ENCODE measurements around the gene VWDE. TPM values are rescaled to one million over a fixed set of nuclear protein-coding genes. Genes with fewer than 3 reads are reported as not detected.
"Not testable (repeated sequence)": the region's sequence is repeated elsewhere in the genome, so short reads cannot be mapped to it uniquely, and the experiment has no call there.

Gene VWDE
- 1.6 TPM for total RNA-seq
- polyA plus RNA-seq (ENCODE audit: insufficient read depth in 1 of 8, insufficient read length in 8 of 8, low replicate concordance in 1 of 8): 1 to 10 TPM in 7 of 8 donors, under 1 TPM in 1; 0.79 to 5.8 (median 2.5) TPM
- long read RNA-seq, donor 1: 0 reads
- long read RNA-seq, donor 2: 0 reads
- long read RNA-seq, donor 3: 0 reads
- long read RNA-seq, donor 4: 0 reads
- long read RNA-seq, donor 5: 0 reads
- long read RNA-seq, donor 6, full-length matches to known transcripts: 1 of 1 reads
- long read RNA-seq, donor 6, partial matches to known transcripts: 0 of 1 reads
- long read RNA-seq, donor 6, other reads (novel, unspliced or antisense): 0 of 1 reads
- long read RNA-seq, donor 7: 0 reads
- long read RNA-seq, donor 8: 0 reads
- long read RNA-seq, donor 9: 0 reads
- long read RNA-seq, donor 10, partial matches to known transcripts: 0 of 1 reads
- long read RNA-seq, donor 10, other reads (novel, unspliced or antisense): 0 of 1 reads
- long read RNA-seq, donor 11: 0 reads

DNA sequence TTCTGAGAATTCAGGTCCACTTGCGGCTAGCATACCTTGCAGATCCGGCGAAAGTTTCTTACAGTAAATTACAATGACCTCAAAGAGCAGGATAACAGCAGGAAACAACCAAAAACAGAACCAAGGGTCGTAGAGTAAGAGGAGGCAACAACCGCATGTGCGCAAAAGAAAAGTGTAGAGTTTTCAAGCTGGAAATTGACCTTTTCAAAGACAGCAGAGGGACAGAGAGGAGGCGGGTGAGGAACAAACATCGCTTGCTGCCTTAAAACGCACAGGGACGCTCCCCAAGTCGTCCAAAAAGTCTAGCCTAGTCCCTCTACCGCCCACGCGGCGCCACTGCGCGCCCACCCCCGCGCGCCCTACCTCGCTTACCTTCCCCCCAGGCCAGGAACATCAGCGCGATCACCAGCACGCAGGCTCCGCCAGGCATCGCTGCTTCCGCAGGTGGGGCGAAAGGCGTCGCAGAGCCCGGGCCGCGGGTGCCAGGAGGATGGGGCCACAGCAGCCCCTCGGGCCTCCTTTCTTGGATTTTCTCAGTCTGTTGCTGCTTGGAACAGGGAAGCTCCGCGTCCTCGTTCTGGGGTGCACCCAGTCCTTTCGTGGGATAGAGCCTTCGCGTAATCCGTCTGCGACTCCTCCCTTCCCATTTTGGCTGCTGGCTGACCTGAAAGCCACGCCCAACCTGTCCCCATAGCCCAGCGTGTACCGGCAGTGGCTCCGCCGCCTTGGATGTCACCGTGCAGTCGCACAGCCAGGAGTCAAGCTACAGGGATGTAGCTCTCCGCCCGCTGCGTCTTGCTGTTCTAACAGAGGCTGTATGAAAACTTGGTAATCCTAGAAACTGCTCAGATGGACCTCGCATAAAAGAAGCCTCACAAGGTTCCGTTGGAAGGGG lies at the start of gene VWDE:
Gene VWDE (minus strand): TSS at position 579 of the 895 bp plus-strand sequence. CDS start 149 bp downstream, at position 430.
- Histone ChIP-seq H3K4me3 (ENCODE audit: low read length) (peak within 1 kb of the TSS; percentile 49), H3K9me3 (replicated peaks; ENCODE audit: control insufficient read depth, low read depth, low read length) (no peaks in the 10 kb centered on the region), H3K36me3 (ENCODE audit: control insufficient read depth, insufficient read depth, low read length) (no peaks in the 10 kb centered on the region), H3K4me1 (ENCODE audit: control insufficient read depth, insufficient read depth, low read length) (peaks cover 4% of the 10 kb centered on the region), H3K27me3 (ENCODE audit: control insufficient read depth, insufficient read depth, low read length) (peaks cover 13% of the 10 kb centered on the region), H3K27ac (ENCODE audit: low read length) (no peak within 1 kb of the TSS)
- DNase-seq: peak; percentile 69
- WGBS (ENCODE audit: insufficient coverage): under 1% methylated on average over 51 of the region's 54 CpGs

DNA sequence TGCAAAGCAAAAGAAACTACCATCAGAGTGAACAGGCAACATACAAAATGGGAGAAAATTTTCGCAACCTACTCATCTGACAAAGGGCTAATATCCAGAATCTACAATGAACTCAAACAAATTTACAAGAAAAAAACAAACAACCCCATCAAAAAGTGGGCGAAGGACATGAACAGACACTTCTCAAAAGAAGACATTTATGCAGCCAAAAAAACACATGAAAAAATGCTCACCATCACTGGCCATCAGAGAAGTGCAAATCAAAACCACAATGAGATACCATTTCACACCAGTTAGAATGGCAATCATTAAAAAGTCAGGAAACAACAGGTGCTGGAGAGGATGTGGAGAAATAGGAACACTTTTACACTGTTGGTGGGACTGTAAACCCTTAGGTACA lies 49.5 kb upstream of the VWDE start:
- H3K36me3 ChIP-seq (ENCODE audit: control insufficient read depth, insufficient read depth, low read length); H3K9me3 ChIP-seq (replicated peaks; ENCODE audit: control insufficient read depth, low read depth, low read length); H3K4me3 ChIP-seq (ENCODE audit: low read length); H3K27me3 ChIP-seq (ENCODE audit: control insufficient read depth, insufficient read depth, low read length); DNase-seq; H3K4me1 ChIP-seq (ENCODE audit: control insufficient read depth, insufficient read depth, low read length); H3K27ac ChIP-seq (ENCODE audit: low read length): not testable (repeated sequence)
- WGBS (ENCODE audit: insufficient coverage): no CpG with 5 or more reads among the region's 2 CpGs

DNA sequence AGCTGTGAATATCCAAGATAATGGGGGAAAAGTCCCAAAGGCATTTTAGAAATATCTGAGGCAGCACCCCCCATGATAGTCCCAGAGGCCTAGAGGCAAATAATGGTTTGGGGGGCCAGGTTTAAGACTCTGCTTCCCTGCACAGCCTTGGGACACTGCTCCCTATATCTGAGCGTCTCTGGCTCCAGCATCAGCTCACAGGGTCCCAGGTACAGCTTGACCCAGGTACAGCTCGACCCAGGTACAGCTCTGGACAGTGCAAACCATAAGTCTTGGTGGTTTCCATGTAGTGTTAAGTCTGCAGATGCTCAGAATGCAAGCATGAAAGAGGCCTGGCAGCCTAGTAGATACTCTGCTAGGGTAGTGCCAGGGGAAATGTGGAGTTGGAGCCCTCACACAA lies 47.0 kb upstream of the VWDE start:
- no peaks in the 10 kb centered on the region for H3K9me3 ChIP-seq (replicated peaks; ENCODE audit: control insufficient read depth, low read depth, low read length)
- H3K36me3 ChIP-seq (ENCODE audit: control insufficient read depth, insufficient read depth, low read length): no peaks in the 10 kb centered on the region
- H3K4me1 ChIP-seq (ENCODE audit: control insufficient read depth, insufficient read depth, low read length): no peaks in the 10 kb centered on the region
- no peak overlapping the region for H3K4me3 ChIP-seq (ENCODE audit: low read length)
- WGBS (ENCODE audit: insufficient coverage): 61% methylated on average over 2 of the region's 2 CpGs
- H3K27ac ChIP-seq (ENCODE audit: low read length): no peak overlapping the region
- no peaks in the 10 kb centered on the region for H3K27me3 ChIP-seq (ENCODE audit: control insufficient read depth, insufficient read depth, low read length)
- DNase-seq: no peak

DNA sequence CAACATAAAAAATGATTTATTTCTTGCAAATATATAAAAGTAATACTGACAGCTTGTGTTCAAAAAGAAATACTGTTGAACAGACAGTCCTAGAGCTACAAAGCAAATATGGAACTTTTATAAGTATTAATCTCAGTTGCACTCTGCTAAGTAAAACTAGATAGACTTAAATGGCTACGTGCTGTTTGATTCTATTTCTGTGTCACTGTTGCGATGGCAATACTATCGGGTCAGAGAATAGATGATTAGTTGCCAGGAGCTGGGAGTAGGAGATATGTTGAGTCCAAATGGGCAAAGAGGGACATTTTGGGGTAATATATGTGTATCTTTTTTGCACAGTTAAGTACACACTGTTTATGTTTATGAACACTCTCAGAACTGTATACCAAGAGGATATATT lies 41.1 kb upstream of the VWDE start:
- 89% methylated on average over 3 of the region's 3 CpGs for WGBS (ENCODE audit: insufficient coverage)
- Histone ChIP-seq H3K4me1 (ENCODE audit: control insufficient read depth, insufficient read depth, low read length) (no peaks in the 10 kb centered on the region), H3K27ac (ENCODE audit: low read length) (no peak overlapping the region), H3K9me3 (replicated peaks; ENCODE audit: control insufficient read depth, low read depth, low read length) (no peaks in the 10 kb centered on the region), H3K36me3 (ENCODE audit: control insufficient read depth, insufficient read depth, low read length) (no peaks in the 10 kb centered on the region), H3K4me3 (ENCODE audit: low read length) (no peak overlapping the region), H3K27me3 (ENCODE audit: control insufficient read depth, insufficient read depth, low read length) (no peaks in the 10 kb centered on the region)
- no peak for DNase-seq

DNA sequence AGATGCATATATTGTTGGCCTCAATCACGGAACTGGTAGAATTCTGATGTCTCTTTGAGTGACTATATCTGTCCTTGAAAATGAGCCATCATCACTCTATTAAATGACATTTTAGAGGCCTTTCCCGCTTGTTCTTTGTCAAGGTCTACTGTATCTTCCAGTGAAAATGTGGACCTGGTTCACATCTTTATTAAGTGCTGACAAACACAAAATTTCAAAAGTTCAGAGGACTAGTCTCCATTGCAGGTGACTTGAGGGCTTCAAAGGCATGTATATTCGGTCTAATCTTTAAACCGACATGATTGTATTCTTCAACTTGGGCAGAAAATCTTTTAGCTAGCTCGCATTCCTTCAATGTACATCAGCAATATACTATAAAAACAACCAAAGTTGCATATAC lies 36.6 kb upstream of the VWDE start:
- H3K4me3 ChIP-seq (ENCODE audit: low read length): no peak overlapping the region
- no peaks in the 10 kb centered on the region for H3K4me1 ChIP-seq (ENCODE audit: control insufficient read depth, insufficient read depth, low read length)
- no peak overlapping the region for H3K27ac ChIP-seq (ENCODE audit: low read length)
- no peaks in the 10 kb centered on the region for H3K36me3 ChIP-seq (ENCODE audit: control insufficient read depth, insufficient read depth, low read length)
- no peaks in the 10 kb centered on the region for H3K27me3 ChIP-seq (ENCODE audit: control insufficient read depth, insufficient read depth, low read length)
- no peak for DNase-seq
- no peaks in the 10 kb centered on the region for H3K9me3 ChIP-seq (replicated peaks; ENCODE audit: control insufficient read depth, low read depth, low read length)
- WGBS (ENCODE audit: insufficient coverage): 82% methylated on average over 2 of the region's 5 CpGs

DNA sequence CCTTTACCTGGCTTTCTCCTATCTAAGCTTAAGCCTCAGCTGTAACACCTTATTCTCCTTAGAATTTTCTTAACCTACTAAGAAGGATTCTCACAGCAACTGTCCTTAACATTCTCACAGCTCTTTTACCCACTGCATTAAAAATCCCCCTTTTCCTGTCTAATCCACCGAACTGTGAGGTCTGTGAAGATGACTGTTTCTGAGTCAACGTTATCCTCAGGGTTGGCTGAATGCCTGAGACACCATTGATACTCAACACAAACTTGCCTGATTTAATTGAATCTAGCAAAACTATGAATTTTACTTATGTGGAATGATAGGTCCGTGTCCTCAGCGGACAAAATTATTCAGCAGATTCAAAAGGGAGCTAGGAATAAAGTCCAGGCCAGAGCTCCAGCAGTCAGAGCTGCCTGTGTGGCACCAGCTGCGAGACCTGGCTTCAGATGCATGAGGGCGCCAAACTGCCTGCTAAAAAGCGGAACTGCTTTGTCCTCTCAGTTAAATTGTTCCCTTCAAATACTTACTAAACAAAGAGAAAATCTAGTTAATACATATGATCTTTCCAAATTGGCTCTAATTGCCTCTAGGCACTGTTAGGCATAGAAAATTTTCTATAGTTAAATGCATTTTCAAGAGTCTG lies 33.4 kb upstream of the VWDE start:
- WGBS (ENCODE audit: insufficient coverage): 38% methylated on average over 2 of the region's 7 CpGs
- Histone ChIP-seq H3K4me3 (ENCODE audit: low read length) (no peak overlapping the region), H3K27me3 (ENCODE audit: control insufficient read depth, insufficient read depth, low read length) (no peaks in the 10 kb centered on the region), H3K4me1 (ENCODE audit: control insufficient read depth, insufficient read depth, low read length) (no peaks in the 10 kb centered on the region), H3K36me3 (ENCODE audit: control insufficient read depth, insufficient read depth, low read length) (no peaks in the 10 kb centered on the region), H3K27ac (ENCODE audit: low read length) (no peak overlapping the region), H3K9me3 (replicated peaks; ENCODE audit: control insufficient read depth, low read depth, low read length) (no peaks in the 10 kb centered on the region)
- peak; percentile 16 for DNase-seq

DNA sequence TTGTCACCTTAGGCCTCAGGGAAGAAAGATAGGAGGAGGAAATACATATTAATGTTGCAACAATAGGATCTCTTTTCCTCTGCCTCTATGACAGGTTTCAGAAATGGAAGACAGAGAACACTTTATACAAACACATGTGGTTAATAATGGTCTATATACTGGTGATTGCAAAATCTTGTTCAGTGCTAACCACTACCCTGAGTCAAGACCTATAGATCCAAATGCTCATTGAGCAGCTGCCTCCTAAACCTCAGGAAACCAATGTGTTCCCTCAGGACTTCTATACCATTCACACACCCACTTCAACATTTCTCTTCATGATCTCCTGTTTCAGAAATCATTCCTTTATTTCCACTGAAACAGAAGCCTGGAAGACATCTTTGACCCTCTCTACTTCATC lies 32.5 kb upstream of the VWDE start:
- Histone ChIP-seq H3K27me3 (ENCODE audit: control insufficient read depth, insufficient read depth, low read length) (no peaks in the 10 kb centered on the region), H3K4me3 (ENCODE audit: low read length) (no peak overlapping the region), H3K9me3 (replicated peaks; ENCODE audit: control insufficient read depth, low read depth, low read length) (no peaks in the 10 kb centered on the region), H3K4me1 (ENCODE audit: control insufficient read depth, insufficient read depth, low read length) (no peaks in the 10 kb centered on the region), H3K36me3 (ENCODE audit: control insufficient read depth, insufficient read depth, low read length) (no peaks in the 10 kb centered on the region), H3K27ac (ENCODE audit: low read length) (no peak overlapping the region)
- no peak for DNase-seq

DNA sequence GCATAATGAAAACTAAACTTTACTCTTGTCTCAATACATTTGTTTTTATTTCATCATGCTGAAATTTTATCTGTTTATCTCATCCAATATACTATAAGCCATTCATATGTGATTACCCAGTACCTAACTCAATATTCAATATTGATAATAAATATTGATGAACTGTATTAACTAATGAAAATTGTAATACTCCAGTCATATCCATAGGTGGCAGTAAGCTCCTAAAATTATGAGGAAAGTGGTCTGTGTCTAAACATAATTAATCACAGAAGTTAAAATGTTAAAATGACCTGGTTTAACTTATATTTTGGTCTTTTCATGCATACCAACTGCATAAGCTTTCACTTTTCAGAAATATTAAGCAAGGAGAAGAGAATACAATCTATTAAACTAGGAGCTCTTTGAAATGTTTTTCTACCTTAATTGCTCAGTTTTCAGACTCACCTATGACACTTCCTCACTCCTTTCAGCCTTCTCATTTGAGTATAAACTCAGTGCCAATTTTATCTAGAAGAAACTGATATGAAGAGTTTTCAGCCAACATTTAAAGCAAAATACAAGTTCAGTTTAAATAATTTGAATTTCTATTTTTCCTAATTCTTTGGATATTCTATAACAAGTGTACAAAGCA lies 30.5 kb upstream of the VWDE start:
- H3K4me1 ChIP-seq (ENCODE audit: control insufficient read depth, insufficient read depth, low read length): no peaks in the 10 kb centered on the region
- H3K27ac ChIP-seq (ENCODE audit: low read length): no peak overlapping the region
- no peak for DNase-seq
- no peak overlapping the region for H3K4me3 ChIP-seq (ENCODE audit: low read length)
- H3K9me3 ChIP-seq (replicated peaks; ENCODE audit: control insufficient read depth, low read depth, low read length): no peaks in the 10 kb centered on the region
- no peaks in the 10 kb centered on the region for H3K36me3 ChIP-seq (ENCODE audit: control insufficient read depth, insufficient read depth, low read length)
- no peaks in the 10 kb centered on the region for H3K27me3 ChIP-seq (ENCODE audit: control insufficient read depth, insufficient read depth, low read length)

DNA sequence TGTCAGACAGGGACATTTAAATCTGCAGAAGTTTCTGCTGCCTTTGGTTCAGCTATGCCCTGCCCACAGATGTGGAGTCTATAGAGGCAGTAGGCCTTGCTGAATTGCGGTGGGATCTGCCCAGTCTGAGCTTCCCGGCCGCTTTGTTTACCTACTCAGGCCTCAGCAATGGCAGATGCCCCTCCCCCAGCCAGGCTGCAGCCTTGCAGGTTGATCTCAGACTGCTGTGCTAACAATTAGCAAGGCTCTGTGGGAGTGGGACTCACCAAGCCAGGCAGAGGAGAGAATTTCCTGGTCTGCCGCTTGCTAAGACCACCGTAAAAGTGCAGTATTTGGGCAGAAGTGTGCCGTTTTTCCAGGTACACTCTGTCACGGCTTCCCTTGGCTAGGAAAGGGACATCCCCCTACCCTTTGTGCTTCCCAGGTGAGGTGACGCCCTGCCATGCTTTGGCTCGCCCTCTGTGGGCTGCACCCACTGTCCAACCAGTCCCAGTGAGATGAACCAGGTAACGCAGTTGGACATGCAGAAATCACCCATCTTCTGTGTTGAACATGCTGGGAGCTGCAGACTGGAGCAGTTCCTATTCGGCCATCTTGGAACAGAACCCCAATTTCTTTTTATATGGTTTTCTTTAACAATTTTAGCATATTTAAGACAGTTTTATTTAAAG lies 28.4 kb upstream of the VWDE start:
- no peaks in the 10 kb centered on the region for H3K27me3 ChIP-seq (ENCODE audit: control insufficient read depth, insufficient read depth, low read length)
- 72% methylated on average over 5 of the region's 11 CpGs for WGBS (ENCODE audit: insufficient coverage)
- no peaks in the 10 kb centered on the region for H3K36me3 ChIP-seq (ENCODE audit: control insufficient read depth, insufficient read depth, low read length)
- no peak overlapping the region for H3K27ac ChIP-seq (ENCODE audit: low read length)
- H3K9me3 ChIP-seq (replicated peaks; ENCODE audit: control insufficient read depth, low read depth, low read length): no peaks in the 10 kb centered on the region
- no peaks in the 10 kb centered on the region for H3K4me1 ChIP-seq (ENCODE audit: control insufficient read depth, insufficient read depth, low read length)
- no peak for DNase-seq
- no peak overlapping the region for H3K4me3 ChIP-seq (ENCODE audit: low read length)

Data from muscle of leg (tissue), 16 donors.